Nephron progenitor cell (in vitro differentiated cells): ENCODE measurements around the gene APBB3.

Source experiments
- DNase-seq: peaks from one replicate; pipeline ENCODE4 v3.0.0; 2021
- H3K27ac Mint-ChIP-seq: 2 replicates; pipeline ENCODE4 v1.8.0; 2021; ENCODE audit warnings: mild to moderate bottlenecking, moderate library complexity, mixed read lengths
- H3K27me3 Mint-ChIP-seq: 2 replicates; pipeline ENCODE4 v1.8.0; 2021; ENCODE audit warnings: mild to moderate bottlenecking, low read depth, mixed read lengths; ENCODE audit not compliant: poor library complexity
- H3K36me3 Mint-ChIP-seq: 2 replicates; pipeline ENCODE4 v1.8.0; 2021; ENCODE audit warnings: low read depth, mixed read lengths
- H3K4me1 Mint-ChIP-seq: 2 replicates; pipeline ENCODE4 v1.8.0; 2021; ENCODE audit warnings: mixed read lengths
- H3K4me3 Mint-ChIP-seq: 2 replicates; pipeline ENCODE4 v1.8.0; 2021; ENCODE audit warnings: mild to moderate bottlenecking, moderate library complexity, mixed read lengths
- H3K9me3 Mint-ChIP-seq: 2 replicates; pipeline ENCODE4 v1.8.0; 2021; ENCODE audit warnings: mild to moderate bottlenecking, moderate library complexity, mixed read lengths
- CTCF ChIP-seq: fragments of 200-600 bp; sonication (generic); IDR thresholded peaks from 2 replicates; pipeline ENCODE4 v1.5.0; 2021; ENCODE audit warnings: antibody characterized with exemption

The APBB3 gene

GRCh38 chr5:140561753-140562523 is 2.5 kb downstream of the APBB3 start:
- Mint-ChIP-seq H3K9me3 (no peaks in the 10 kb centered on the region), H3K27ac (no peak overlapping the region), H3K36me3 (peaks cover 5% of the 10 kb centered on the region), H3K27me3 (no peaks in the 10 kb centered on the region), H3K4me1 (peaks cover 43% of the 10 kb centered on the region), H3K4me3 (no peak overlapping the region)
- DNase-seq: no peak
- TF ChIP-seq CTCF: no peak

GRCh38 chr5:140560227-140560626 is 4.2 kb downstream of the APBB3 start:
- Mint-ChIP-seq H3K4me1 (peaks cover 48% of the 10 kb centered on the region), H3K27ac (no peak overlapping the region), H3K9me3 (no peaks in the 10 kb centered on the region), H3K36me3 (peaks cover 4% of the 10 kb centered on the region), H3K4me3 (no peak overlapping the region), H3K27me3 (no peaks in the 10 kb centered on the region)
- DNase-seq: no peak
- TF ChIP-seq CTCF: no peak

GRCh38 chr5:140558542-140558941 is 5.9 kb downstream of the APBB3 start:
- Mint-ChIP-seq H3K27me3 (no peaks in the 10 kb centered on the region), H3K36me3 (peaks cover 13% of the 10 kb centered on the region), H3K4me3 (no peak overlapping the region), H3K27ac (no peak overlapping the region), H3K4me1 (peaks cover 43% of the 10 kb centered on the region), H3K9me3 (no peaks in the 10 kb centered on the region)
- DNase-seq: no peak
- no peak for TF ChIP-seq CTCF

GRCh38 chr5:140557965-140558364 is 6.4 kb downstream of the APBB3 start:
- Mint-ChIP-seq H3K27ac (peak overlapping the region; percentile 91), H3K4me1 (peaks cover 39% of the 10 kb centered on the region), H3K27me3 (no peaks in the 10 kb centered on the region), H3K4me3 (peak overlapping the region; percentile 93), H3K36me3 (peaks cover 18% of the 10 kb centered on the region), H3K9me3 (no peaks in the 10 kb centered on the region)
- DNase-seq: no peak
- no peak for TF ChIP-seq CTCF

- H3K36me3 Mint-ChIP-seq: peaks cover 21% of the 10 kb centered on the region
- no peaks in the 10 kb centered on the region for H3K9me3 Mint-ChIP-seq
- peak within 1 kb of the TSS; percentile 93 for H3K4me3 Mint-ChIP-seq
- H3K4me1 Mint-ChIP-seq: peaks cover 35% of the 10 kb centered on the region
- peak within 1 kb of the TSS; percentile 91 for H3K27ac Mint-ChIP-seq
- DNase-seq: peak; percentile 93
- no peaks in the 10 kb centered on the region for H3K27me3 Mint-ChIP-seq
- no peak for TF ChIP-seq CTCF
Measured at GRCh38 chr5:140557136-140557805, 7.1 kb downstream of the APBB3 start, which contains the start of gene SRA1. Gene SRA1 (minus strand): TSS chr5:140557473. CDS start chr5:140557452, 21 bp downstream.
